Measurements from ENCODE around the gene PTPMT1.

PTPMT1 gene

DNA sequence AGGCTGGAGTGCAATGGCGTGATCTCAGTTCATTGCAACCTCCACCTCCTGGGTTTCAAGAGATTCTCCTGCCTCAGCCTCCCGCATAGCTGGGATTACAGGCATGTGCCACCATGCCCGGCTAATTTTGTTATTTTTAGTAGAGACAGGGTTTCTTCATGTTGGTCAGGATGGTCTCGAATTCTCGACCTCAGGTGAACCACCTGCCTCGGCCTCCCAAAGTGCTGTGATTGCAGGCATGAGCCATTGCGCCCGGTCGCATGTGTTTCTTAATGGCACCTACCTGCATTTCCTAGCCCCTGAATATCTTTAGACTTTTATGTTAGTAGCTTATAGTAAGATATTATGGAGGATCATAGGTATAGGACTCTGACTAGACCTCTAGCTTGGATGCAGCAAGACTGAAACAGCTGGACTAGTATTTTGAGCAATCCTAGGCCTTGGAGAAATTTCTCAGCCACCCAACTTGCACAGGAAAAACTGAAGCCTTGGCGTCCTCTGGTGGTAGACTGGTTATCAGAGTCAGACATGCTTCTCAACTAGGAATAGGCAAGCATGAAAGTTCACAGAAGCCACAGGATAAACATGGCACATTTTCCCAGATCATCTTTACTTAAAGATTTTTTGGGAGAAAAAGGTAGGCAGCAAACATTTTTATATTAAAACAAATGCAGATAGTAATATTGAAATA, 51.5 kb downstream of the PTPMT1 start:
- in situ Hi-C loops (cut with HindIII; ENCODE audit: low sequenced_read_pairs): no loop called here
- no peak overlapping the region for H3K4me3 ChIP-seq (ENCODE audit: low read depth, low read length)
- DNase-seq (ENCODE audit: low read depth): peak; percentile 72
- TF ChIP-seq, protein P1, sequence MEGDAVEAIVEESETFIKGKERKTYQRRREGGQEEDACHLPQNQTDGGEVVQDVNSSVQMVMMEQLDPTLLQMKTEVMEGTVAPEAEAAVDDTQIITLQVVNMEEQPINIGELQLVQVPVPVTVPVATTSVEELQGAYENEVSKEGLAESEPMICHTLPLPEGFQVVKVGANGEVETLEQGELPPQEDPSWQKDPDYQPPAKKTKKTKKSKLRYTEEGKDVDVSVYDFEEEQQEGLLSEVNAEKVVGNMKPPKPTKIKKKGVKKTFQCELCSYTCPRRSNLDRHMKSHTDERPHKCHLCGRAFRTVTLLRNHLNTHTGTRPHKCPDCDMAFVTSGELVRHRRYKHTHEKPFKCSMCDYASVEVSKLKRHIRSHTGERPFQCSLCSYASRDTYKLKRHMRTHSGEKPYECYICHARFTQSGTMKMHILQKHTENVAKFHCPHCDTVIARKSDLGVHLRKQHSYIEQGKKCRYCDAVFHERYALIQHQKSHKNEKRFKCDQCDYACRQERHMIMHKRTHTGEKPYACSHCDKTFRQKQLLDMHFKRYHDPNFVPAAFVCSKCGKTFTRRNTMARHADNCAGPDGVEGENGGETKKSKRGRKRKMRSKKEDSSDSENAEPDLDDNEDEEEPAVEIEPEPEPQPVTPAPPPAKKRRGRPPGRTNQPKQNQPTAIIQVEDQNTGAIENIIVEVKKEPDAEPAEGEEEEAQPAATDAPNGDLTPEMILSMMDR (IDR thresholded peaks at IDR 0.05; ENCODE audit: low read depth, low read length, missing control alignments): peak; percentile 98

DNA sequence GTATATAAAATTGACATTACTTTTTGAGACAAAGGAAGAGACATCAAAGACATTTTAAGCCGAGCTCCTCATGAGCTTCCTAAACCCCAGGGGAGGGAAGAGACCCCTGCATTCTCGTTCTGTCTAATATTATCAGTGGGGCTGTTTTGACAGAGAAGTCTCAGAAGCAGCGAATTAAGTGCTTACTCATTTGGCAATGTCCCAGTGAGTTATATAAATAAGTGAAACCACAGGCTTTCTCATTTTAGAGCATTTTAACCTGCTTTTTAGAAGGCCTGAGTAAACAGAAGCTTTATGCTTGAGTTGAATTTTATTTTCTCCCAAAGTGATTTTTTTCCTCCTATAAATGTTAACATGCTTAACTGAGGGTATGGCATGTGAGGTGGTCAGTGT, 52.0 kb downstream of the PTPMT1 start:
- DNase-seq (ENCODE audit: low read depth): peak; percentile 64
- in situ Hi-C loops (cut with HindIII; ENCODE audit: low sequenced_read_pairs): no loop called here
- TF ChIP-seq, protein P1 (IDR thresholded peaks at IDR 0.05; ENCODE audit: low read depth, low read length, missing control alignments): no peak

DNA sequence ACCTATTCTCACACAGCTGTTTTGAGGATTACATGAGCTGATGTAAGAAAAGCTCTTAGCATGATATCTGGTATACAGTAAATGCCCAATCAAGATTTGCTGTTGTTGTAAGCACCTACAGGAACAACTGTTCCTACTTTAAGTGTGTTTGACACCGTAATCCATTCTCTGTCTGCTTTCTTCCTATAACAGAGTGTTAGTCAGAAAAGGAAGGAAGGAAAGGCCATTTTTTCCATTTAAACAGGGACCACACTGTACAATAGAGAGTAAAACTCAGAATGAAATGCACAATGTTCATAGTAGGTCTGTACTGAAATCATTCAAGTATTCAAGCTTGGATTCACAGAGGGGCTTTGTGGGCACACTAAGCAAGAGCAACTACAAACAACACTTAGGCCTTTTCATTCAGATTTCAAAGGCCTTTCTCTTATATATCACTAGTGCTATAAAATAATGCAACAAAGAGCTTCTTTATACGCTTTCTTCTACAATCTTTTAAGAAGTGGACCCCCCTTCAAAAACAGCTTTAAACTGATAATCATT, 55.5 kb downstream of the PTPMT1 start:
- H3K4me3 ChIP-seq (ENCODE audit: low read depth, low read length): no peak overlapping the region
- TF ChIP-seq, protein P1 (IDR thresholded peaks at IDR 0.05; ENCODE audit: low read depth, low read length, missing control alignments): no peak
- DNase-seq (ENCODE audit: low read depth): no peak
- in situ Hi-C loops (cut with HindIII; ENCODE audit: low sequenced_read_pairs): no loop called here

More for the DNA sequence above, 52.0 kb downstream of the PTPMT1 start:
- H3K4me3 ChIP-seq (ENCODE audit: low read depth, low read length): no peak overlapping the region
